K562 (cell line): ENCODE data around the gene GPRIN1. TPM values are rescaled to one million over a fixed set of nuclear protein-coding genes. Genes with fewer than 3 reads are reported as not detected.
A peak's percentile ranks its signal among the peaks of the same experiment; 100 is the strongest.

Experiments used
- ARNT ChIP-seq, 2 experiments: fragments of 450-650 bp; IDR thresholded peaks; 2 replicates each; pipeline ENCODE4 v1.6.1; 2016; ENCODE audit warnings: mild to moderate bottlenecking in 1 of 2
- CBX2 ChIP-seq: fragments of 200-600 bp; sonication (generic); IDR thresholded peaks from one replicate; pipeline ENCODE4 v1.6.1; 2012; ENCODE audit warnings: mild to moderate bottlenecking, low read length, inconsistent platforms; ENCODE audit not compliant: insufficient read depth, poor library complexity, severe bottlenecking
- CEBPG ChIP-seq, 3 experiments: fragments of 200-800 bp in 1 of 3; sonication (Bioruptor generic) in 1 of 3; sonication (generic) in 1 of 3; formaldehyde crosslinking in 1 of 3; IDR thresholded peaks in 2 of 3; conservative IDR thresholded peaks in 1 of 3; 2 replicates each; pipeline versions ENCODE4 v1.6.1 to v1.8.0; 2016 to 2022; ENCODE audit warnings: missing compliant biosample characterization in 2 of 3, missing genetic modification characterization in 2 of 3, mild to moderate bottlenecking in 1 of 3, missing genetic modification reagents in 1 of 3
- EP300 ChIP-seq: IDR thresholded peaks from 2 replicates; pipeline ENCODE4 v1.6.1; 2012; ENCODE audit warnings: low read length, improper control_type of control experiment
- ETV5 ChIP-seq: sonication (generic); formaldehyde crosslinking; IDR thresholded peaks from 2 replicates; pipeline ENCODE4 v1.4.0; 2020; ENCODE audit warnings: low read depth, mild to moderate bottlenecking, missing genetic modification reagents
- GATA2 ChIP-seq: sonication (generic); formaldehyde crosslinking; IDR thresholded peaks from 2 replicates; pipeline ENCODE4 v1.4.0; 2020; ENCODE audit warnings: mild to moderate bottlenecking, missing genetic modification reagents
- MAFG ChIP-seq: fragments of 450-650 bp; conservative IDR thresholded peaks from 2 replicates; pipeline ENCODE4 v1.6.1; 2016; ENCODE audit warnings: missing genetic modification characterization, missing compliant biosample characterization
- MBD1 ChIP-seq: fragments of 250-450 bp; sonication (Bioruptor Pico); IDR thresholded peaks from 2 replicates; pipeline ENCODE4 v1.8.0; 2022; ENCODE audit warnings: inconsistent platforms
- MYC ChIP-seq, 2 experiments: fragments of 250-450 bp in 1 of 2; sonication (Bioruptor Pico) in 1 of 2; IDR thresholded peaks; 2 replicates each; pipeline versions ENCODE4 v1.5.1 to v1.6.1; 2012 to 2021; ENCODE audit warnings: low read depth in 2 of 2, borderline replicate concordance in 1 of 2, improper control_type of control experiment in 1 of 2, low read length in 1 of 2, mild to moderate bottlenecking in 1 of 2, moderate library complexity in 1 of 2
- PPARD ChIP-seq: fragments of 250-450 bp; sonication (Bioruptor Pico); IDR thresholded peaks from 2 replicates; pipeline ENCODE4 v1.8.0; 2022; ENCODE audit warnings: inconsistent platforms, mild to moderate bottlenecking, moderate library complexity
- SETDB1 ChIP-seq: IDR thresholded peaks from one replicate; pipeline ENCODE4 v1.6.1; 2012; ENCODE audit warnings: low read length, control low read depth, inconsistent platforms
- STAT5A ChIP-seq: IDR thresholded peaks from 2 replicates; pipeline ENCODE4 v1.6.1; 2012; ENCODE audit warnings: low read length, inconsistent platforms, borderline replicate concordance
- TBP ChIP-seq: optimal IDR thresholded peaks from 2 replicates; pipeline ENCODE3; 2011; ENCODE audit warnings: low read depth, low read length, improper control_type of control experiment
- TGIF2 ChIP-seq: sonication (generic); formaldehyde crosslinking; IDR thresholded peaks from 2 replicates; pipeline ENCODE4 v1.8.1; 2022; ENCODE audit warnings: mild to moderate bottlenecking, missing genetic modification reagents, moderate library complexity
- ZBTB40 ChIP-seq, 2 experiments: fragments of 450-650 bp in 1 of 2; sonication (generic) in 1 of 2; formaldehyde crosslinking in 1 of 2; IDR thresholded peaks; 2 replicates each; pipeline versions ENCODE4 v1.7.1 to v1.9.0; 2016 to 2022; ENCODE audit warnings: inconsistent platforms in 1 of 2, mild to moderate bottlenecking in 1 of 2, missing genetic modification reagents in 1 of 2
- ZNF282 ChIP-seq: sonication (generic); formaldehyde crosslinking; IDR thresholded peaks from 2 replicates; pipeline ENCODE4 v1.8.1; 2023; ENCODE audit warnings: missing genetic modification reagents
- ZNF77 ChIP-seq: fragments of 250-450 bp; sonication (Bioruptor Pico); IDR thresholded peaks from 2 replicates; pipeline ENCODE4 v1.5.0; 2020
- polyA plus RNA-seq, 8 experiments: library from polyadenylated mRNA; depleted of rRNA in 4 of 8; stranded (reverse) in 5 of 8; unstranded in 3 of 8; fragments of >200 nt; fragmentation: Nextera tagmentation in 2 of 8; fragmentation: Illumina TruSeq in 1 of 8; extraction: Ambion mirVana in 2 of 8; extraction: Trizol in 1 of 8; gene quantifications; 2 replicates each; pipeline versions ENCODE4 v1.2.1 to v1.2.3, GENCODE V29; 2011 to 2014; ENCODE audit warnings: inconsistent platforms in 1 of 8, missing spikeins in 1 of 8
- total RNA-seq, 7 experiments: library from RNA; depleted of rRNA in 6 of 7; stranded (reverse); fragments of >200 nt in 6 of 7; fragmentation: Illumina TruSeq in 2 of 7; extraction: Trizol in 2 of 7; gene quantifications; 2 replicates each; pipeline versions ENCODE4 v1.2.1 to v1.2.3, GENCODE V29; 2011 to 2021; ENCODE audit warnings: low replicate concordance in 1 of 7

Gene GPRIN1
- total and polyA plus RNA-seq, 9 of the 15 experiments (the other 6 are each of a cell fraction or from before 2014, with no cell fraction given) = 0.15 to 11.6 (median 4.4) TPM

DNA sequence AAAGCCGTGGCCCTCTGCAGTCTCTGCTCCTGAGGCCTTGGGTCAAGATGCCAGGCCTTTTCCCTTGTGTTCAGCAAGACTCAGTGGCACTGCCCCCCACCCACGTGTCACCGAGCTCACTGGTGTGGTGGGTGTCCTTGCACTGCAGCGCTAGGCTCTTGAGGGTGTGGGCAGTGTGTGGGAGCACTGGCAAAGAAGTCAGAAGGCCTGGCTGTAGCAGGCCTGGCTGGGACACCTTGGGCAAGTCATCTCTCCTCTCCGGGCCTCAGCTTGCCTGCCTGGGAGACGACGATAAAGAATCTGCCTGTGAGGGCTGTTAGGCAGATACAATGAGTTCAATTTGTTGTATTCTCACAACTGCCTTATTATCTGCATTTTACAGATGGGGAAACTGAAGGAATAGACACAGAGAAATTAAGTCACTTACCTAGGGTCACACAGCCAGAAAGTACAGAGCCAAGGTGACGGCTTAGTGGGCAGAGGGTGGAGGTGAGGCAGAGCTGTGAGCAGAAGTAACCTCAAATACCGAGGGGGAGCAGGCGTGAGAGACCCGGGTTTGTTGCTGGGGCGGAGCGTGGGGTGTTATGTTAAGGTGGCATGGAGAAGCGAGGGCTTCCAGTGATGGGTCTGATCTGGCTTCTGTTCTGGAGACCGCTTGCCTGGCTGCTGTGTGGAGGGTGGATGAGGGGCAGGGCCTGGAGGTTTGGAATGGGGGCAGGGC is 38.7 kb upstream of the GPRIN1 start (continued):
- TF ChIP-seq PPARD (CRISPR knock-in tag) (no peak), CBX2 (no peak), TBP (peak; percentile 38), CEBPG (CRISPR knock-in tag; IDR thresholded peaks at IDR 0.05) (no peak), CEBPG (tag; conservative IDR thresholded peaks at IDR 0.05 in 1 of 2, IDR thresholded peaks at IDR 0.05 in 1 of 2) (no peak), ARNT (IDR thresholded peaks at IDR 0.05) (0 out of 4 replicates have a peak, but pooled peaks of 1 of the 2 experiments have one; percentile 39), ZBTB40 (IDR thresholded peaks at IDR 0.05) (no peak), ZBTB40 (CRISPR knock-in tag; IDR thresholded peaks at IDR 0.05) (no peak), STAT5A (peak; percentile 89), MBD1 (CRISPR knock-in tag) (no peak), ZNF282 (no peak), SETDB1 (no peak), MYC (IDR thresholded peaks at IDR 0.05; ENCODE audit: low read depth, low read length) (no peak), MYC (CRISPR knock-in tag; IDR thresholded peaks at IDR 0.05; ENCODE audit: borderline replicate concordance, low read depth) (no peak), TGIF2 (CRISPR knock-in tag) (no peak), GATA2 (CRISPR knock-in tag) (peak; percentile 91), ZNF77 (CRISPR knock-in tag) (no peak), MAFG (tag) (no peak), ETV5 (no peak), EP300 (peak; percentile 83; the same call in 1 of the 2 replicates)
